Keratinocyte (primary cell): ENCODE measurements around the gene UBL7. TPM values are rescaled to one million over a fixed set of nuclear protein-coding genes. Genes with fewer than 3 reads are reported as not detected.

Experiments
- DNase-seq: peaks from one replicate; pipeline ENCODE4 v3.0.0-alpha.2; 2011; ENCODE audit warnings: low read depth, missing footprints, low spot score
- FAIRE-seq: peaks from 2 replicates; lab custom pipeline; 2011; peaks lifted over from hg19 to GRCh38; lab: Jason Lieb, UNC
- H2AFZ ChIP-seq: 2 replicates; pipeline ENCODE4 v1.6.0; 2012; ENCODE audit warnings: low read length, control low read depth, inconsistent platforms; ENCODE audit not compliant: control insufficient read depth
- H3K27ac ChIP-seq: 2 replicates; pipeline ENCODE4 v1.5.1; 2011; ENCODE audit warnings: low read length; ENCODE audit not compliant: control insufficient read depth, insufficient read depth
- H3K27me3 ChIP-seq: 3 replicates; pipeline ENCODE4 v1.6.0; 2011; ENCODE audit warnings: low read length; ENCODE audit not compliant: control insufficient read depth, insufficient read depth; ENCODE audit errors: extremely low read depth
- H3K36me3 ChIP-seq, 2 experiments: 2 replicates in 1 of 2; 3 replicates in 1 of 2; pipeline ENCODE4 v1.5.1; 2011; ENCODE audit warnings: low read length in 2 of 2, mild to moderate bottlenecking in 1 of 2; ENCODE audit not compliant: control insufficient read depth in 2 of 2, insufficient read depth in 2 of 2; ENCODE audit errors: extremely low read depth in 1 of 2
- H3K4me1 ChIP-seq: 3 replicates; pipeline ENCODE4 v1.5.1; 2011; ENCODE audit warnings: low read length; ENCODE audit not compliant: control insufficient read depth, insufficient read depth; ENCODE audit errors: extremely low read depth
- H3K4me2 ChIP-seq: 3 replicates; pipeline ENCODE4 v1.6.0; 2011; ENCODE audit warnings: low read depth, low read length; ENCODE audit not compliant: control insufficient read depth, insufficient read depth; ENCODE audit errors: extremely low read depth
- H3K4me3 ChIP-seq, 3 experiments: fragments of 200-600 bp in 1 of 3; sonication (generic) in 1 of 3; 2 replicates in 2 of 3; 3 replicates in 1 of 3; pipeline ENCODE4 v1.5.1; 2011 to 2016; ENCODE audit warnings: low read length in 3 of 3, mild to moderate bottlenecking in 3 of 3, control low read depth in 2 of 3, inconsistent platforms in 1 of 3, low read depth in 1 of 3, mixed read lengths in 1 of 3, mixed run types in 1 of 3, moderate library complexity in 1 of 3; ENCODE audit not compliant: control insufficient read depth in 2 of 3, insufficient read depth in 2 of 3; ENCODE audit errors: extremely low read depth in 1 of 3
- H3K79me2 ChIP-seq: 2 replicates; pipeline ENCODE4 v1.6.0; 2012; ENCODE audit warnings: low read length; ENCODE audit not compliant: control insufficient read depth, insufficient read depth
- H3K9ac ChIP-seq: 3 replicates; pipeline ENCODE4 v1.6.0; 2011; ENCODE audit warnings: low read length; ENCODE audit not compliant: control insufficient read depth, insufficient read depth; ENCODE audit errors: extremely low read depth
- H3K9me1 ChIP-seq: 3 replicates; pipeline ENCODE4 v1.6.0; 2011; ENCODE audit warnings: low read length; ENCODE audit not compliant: control insufficient read depth, insufficient read depth; ENCODE audit errors: extremely low read depth
- H3K9me3 ChIP-seq: 2 replicates; pipeline ENCODE4 v1.5.1; 2012; ENCODE audit warnings: low read depth, low read length; ENCODE audit not compliant: control insufficient read depth
- H4K20me1 ChIP-seq: 3 replicates; pipeline ENCODE4 v1.6.0; 2011; ENCODE audit warnings: low read length; ENCODE audit not compliant: control insufficient read depth, insufficient read depth; ENCODE audit errors: extremely low read depth
- EZH2 ChIP-seq: IDR thresholded peaks from one replicate; pipeline ENCODE4 v1.6.1; 2012; ENCODE audit warnings: inconsistent platforms, mild to moderate bottlenecking, low read length, moderate library complexity
- dilution Hi-C: fragments of 300-500 bp; cut with MboI; formaldehyde crosslinking; loops from one replicate; pipeline ENCODE4 v1.7.0; 2020; ENCODE audit warnings: low sequenced_read_pairs; ENCODE audit not compliant: extremely low pct_ligation_motif_present
- polyA minus RNA-seq, 3 experiments: library from RNA; depleted of rRNA, polyadenylated mRNA; stranded (reverse); fragments of >200 nt; gene quantifications; 1 replicate in 1 of 3; 2 replicates in 1 of 3; 3 replicates in 1 of 3; pipeline ENCODE4 v1.2.3, GENCODE V29; 2011
- polyA plus RNA-seq, 5 experiments: library from polyadenylated mRNA; depleted of rRNA in 3 of 5; stranded (reverse) in 3 of 5; stranded (forward) in 1 of 5; unstranded in 1 of 5; fragments of >200 nt; gene quantifications; 1 replicate in 1 of 5; 2 replicates in 3 of 5; 3 replicates in 1 of 5; pipeline versions ENCODE4 v1.2.1 to v1.2.3, GENCODE V29; 2011 to 2012; ENCODE audit warnings: missing spikeins in 2 of 5, low read depth in 1 of 5, low replicate concordance in 1 of 5
- TF ChIP-seq, protein P1 (sequence below), 3 experiments: IDR thresholded peaks in 1 of 3; conservative IDR thresholded peaks in 1 of 3; optimal IDR thresholded peaks in 1 of 3; 2 replicates in 2 of 3; 3 replicates in 1 of 3; pipeline versions ENCODE3 to v1.5.1; 2011; ENCODE audit warnings: low read length in 3 of 3, mild to moderate bottlenecking in 3 of 3, moderate library complexity in 2 of 3, control low read depth in 1 of 3, inconsistent platforms in 1 of 3; ENCODE audit not compliant: insufficient read depth in 2 of 3; ENCODE audit errors: extremely low read depth in 1 of 3

Gene UBL7, protein sequence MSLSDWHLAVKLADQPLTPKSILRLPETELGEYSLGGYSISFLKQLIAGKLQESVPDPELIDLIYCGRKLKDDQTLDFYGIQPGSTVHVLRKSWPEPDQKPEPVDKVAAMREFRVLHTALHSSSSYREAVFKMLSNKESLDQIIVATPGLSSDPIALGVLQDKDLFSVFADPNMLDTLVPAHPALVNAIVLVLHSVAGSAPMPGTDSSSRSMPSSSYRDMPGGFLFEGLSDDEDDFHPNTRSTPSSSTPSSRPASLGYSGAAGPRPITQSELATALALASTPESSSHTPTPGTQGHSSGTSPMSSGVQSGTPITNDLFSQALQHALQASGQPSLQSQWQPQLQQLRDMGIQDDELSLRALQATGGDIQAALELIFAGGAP
- polyA plus RNA-seq (43.4 to 48.9 TPM (median 45.8 TPM) in 3 replicates), polyA minus RNA-seq (58.8 to 84.2 TPM (median 65.8 TPM) in 3 replicates)
- polyA plus RNA-seq (2011; ENCODE audit: low read depth): 10.6 TPM
- polyA plus RNA-seq (2011; cell fraction: cytosol; rRNA removed): 45.8 and 55.5 TPM in 2 replicates
- 21.1 and 25.7 TPM in 2 replicates for polyA plus RNA-seq (2011; cell fraction: nucleus; rRNA removed)
- 31.4 and 44.2 TPM in 2 replicates for polyA plus RNA-seq (2012; ENCODE audit: low replicate concordance)
- polyA minus RNA-seq (2011; cell fraction: cytosol; rRNA and poly(A)+ RNA removed): 56.4 TPM
- polyA minus RNA-seq (2011; cell fraction: nucleus; rRNA and poly(A)+ RNA removed): 12.6 and 21.0 TPM in 2 replicates

DNA sequence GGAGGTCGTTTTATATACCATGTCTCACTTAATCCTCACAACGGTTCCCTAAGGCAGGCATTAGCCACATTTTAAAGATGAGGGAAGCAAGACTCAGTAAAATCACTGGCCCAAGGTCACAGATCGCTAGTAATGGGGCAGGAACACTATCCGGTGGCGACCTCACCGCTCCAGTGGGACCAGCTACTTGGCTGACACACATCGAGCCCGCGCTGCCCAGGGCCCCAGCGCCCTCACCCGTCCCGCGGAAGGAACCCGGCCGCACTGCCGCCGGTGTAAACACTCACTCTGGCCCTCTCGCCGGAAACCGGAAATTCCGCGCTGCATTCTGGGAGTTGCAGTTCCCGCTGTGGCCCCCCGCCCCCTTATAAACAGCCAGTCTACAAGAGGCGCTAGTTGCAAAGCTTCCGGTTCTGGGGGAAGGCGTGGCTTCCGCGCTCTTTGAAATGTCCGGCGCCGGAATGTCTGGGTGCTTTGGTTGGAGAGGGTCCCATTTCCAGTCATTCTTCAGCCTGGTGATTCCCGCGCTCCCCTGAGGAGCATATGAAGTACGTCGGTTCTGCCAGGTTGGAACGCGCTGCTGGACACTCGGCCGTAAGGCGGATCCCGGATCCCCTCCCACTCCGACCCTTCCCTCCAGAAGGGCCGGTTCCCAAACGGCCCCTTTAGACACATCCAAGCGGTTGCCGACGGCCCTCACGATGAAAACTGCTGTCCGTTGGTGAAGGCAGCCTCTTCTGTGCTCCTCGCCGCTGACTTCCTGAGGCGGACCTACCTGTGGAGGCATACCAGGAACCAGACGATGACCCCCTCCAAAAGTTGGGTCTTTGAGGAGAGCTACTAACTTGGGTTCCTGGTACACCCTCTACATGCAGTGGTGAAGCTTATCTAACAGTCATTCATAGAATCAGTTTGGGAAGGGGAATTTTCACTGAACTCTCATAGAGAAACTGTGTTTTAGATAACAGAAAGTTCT, at the start of gene UBL7:
Gene UBL7 (minus strand): TSS at position 290 of the 976 bp plus-strand sequence. CDS start 2,293 bp downstream, outside the sequence.
- H3K27ac ChIP-seq: peak within 1 kb of the TSS; percentile 83
- DNase-seq (peak; percentile 46), FAIRE-seq (no peak)
- H2AFZ ChIP-seq: peak within 1 kb of the TSS; percentile 98
- dilution Hi-C loops: no loop called here
- peak within 1 kb of the TSS; percentile 86 for H3K9ac ChIP-seq
- H3K27me3 ChIP-seq: no peaks in the 10 kb centered on the region
- peak within 1 kb of the TSS; percentile 69 to 88 (median 85) for H3K4me3 ChIP-seq
- H3K9me1 ChIP-seq: no peaks in the 10 kb centered on the region
- H3K4me1 ChIP-seq: peaks cover 11% of the 10 kb centered on the region
- no peak for TF ChIP-seq EZH2
- TF ChIP-seq, protein P1, sequence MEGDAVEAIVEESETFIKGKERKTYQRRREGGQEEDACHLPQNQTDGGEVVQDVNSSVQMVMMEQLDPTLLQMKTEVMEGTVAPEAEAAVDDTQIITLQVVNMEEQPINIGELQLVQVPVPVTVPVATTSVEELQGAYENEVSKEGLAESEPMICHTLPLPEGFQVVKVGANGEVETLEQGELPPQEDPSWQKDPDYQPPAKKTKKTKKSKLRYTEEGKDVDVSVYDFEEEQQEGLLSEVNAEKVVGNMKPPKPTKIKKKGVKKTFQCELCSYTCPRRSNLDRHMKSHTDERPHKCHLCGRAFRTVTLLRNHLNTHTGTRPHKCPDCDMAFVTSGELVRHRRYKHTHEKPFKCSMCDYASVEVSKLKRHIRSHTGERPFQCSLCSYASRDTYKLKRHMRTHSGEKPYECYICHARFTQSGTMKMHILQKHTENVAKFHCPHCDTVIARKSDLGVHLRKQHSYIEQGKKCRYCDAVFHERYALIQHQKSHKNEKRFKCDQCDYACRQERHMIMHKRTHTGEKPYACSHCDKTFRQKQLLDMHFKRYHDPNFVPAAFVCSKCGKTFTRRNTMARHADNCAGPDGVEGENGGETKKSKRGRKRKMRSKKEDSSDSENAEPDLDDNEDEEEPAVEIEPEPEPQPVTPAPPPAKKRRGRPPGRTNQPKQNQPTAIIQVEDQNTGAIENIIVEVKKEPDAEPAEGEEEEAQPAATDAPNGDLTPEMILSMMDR (optimal IDR thresholded peaks at IDR 0.05 in 1 of 3, IDR thresholded peaks at IDR 0.05 in 1 of 3, conservative IDR thresholded peaks at IDR 0.05 in 1 of 3; ENCODE audit: extremely low read depth in 1 of 3, insufficient read depth in 2 of 3, low read length in 3 of 3): peak in 2 of 3 experiments; percentile 33 to 62
- H4K20me1 ChIP-seq: no peaks in the 10 kb centered on the region
- H3K36me3 ChIP-seq: peaks cover 2 to 4% of the 10 kb centered on the region in 2 experiments
- H3K9me3 ChIP-seq: no peaks in the 10 kb centered on the region
- peaks cover 16% of the 10 kb centered on the region for H3K79me2 ChIP-seq
- H3K4me2 ChIP-seq: peak within 1 kb of the TSS; percentile 96

DNA sequence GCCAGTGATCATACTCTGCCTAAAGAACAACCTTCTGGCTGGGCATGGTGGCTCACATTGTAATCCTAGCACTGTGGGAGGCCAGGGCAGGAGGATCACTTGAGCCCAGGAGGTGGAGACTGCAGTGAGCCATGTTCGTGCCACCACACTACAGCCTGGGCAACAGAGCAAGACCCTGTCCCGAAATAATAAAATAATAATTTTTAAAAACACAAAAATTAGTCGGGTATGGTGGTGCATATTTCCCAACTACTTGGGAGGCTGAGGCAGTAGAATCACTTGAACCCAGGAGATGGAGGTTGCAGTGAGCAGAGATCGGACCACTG, 45.5 kb upstream of the UBL7 start:
- Histone ChIP-seq H3K27ac (no peak overlapping the region), H2AFZ (no peak overlapping the region), H3K9me3 (no peaks in the 10 kb centered on the region), H4K20me1 (no peaks in the 10 kb centered on the region), H3K4me3 (no peak overlapping the region), H3K9me1 (no peaks in the 10 kb centered on the region), H3K9ac (no peak overlapping the region), H3K4me2 (no peak overlapping the region), H3K79me2 (no peaks in the 10 kb centered on the region), H3K27me3 (no peaks in the 10 kb centered on the region), H3K4me1 (no peaks in the 10 kb centered on the region), H3K36me3 (no peaks in the 10 kb centered on the region)
- dilution Hi-C loops: no loop called here
- FAIRE-seq (no peak), DNase-seq (no peak)
- no peak for TF ChIP-seq EZH2
- TF ChIP-seq, protein P1 (optimal IDR thresholded peaks at IDR 0.05 in 1 of 3, IDR thresholded peaks at IDR 0.05 in 1 of 3, conservative IDR thresholded peaks at IDR 0.05 in 1 of 3; ENCODE audit: extremely low read depth in 1 of 3, insufficient read depth in 2 of 3, low read length in 3 of 3): no peak
